Activated naive CD4-positive, alpha-beta T cell treated with anti-CD3 and anti-CD28 coated beads, Interleukin-2, amount 50 U/mL, for 16 hours (primary cell): Measurements from ENCODE around the gene SKOR1.
A peak's percentile ranks its signal among the peaks of the same experiment; 100 is the strongest.

Experiments used
- DNase-seq: peaks from one replicate; pipeline ENCODE4 v3.0.0-alpha.2; 2020

The SKOR1 gene

GRCh38 chr15:67833710-67834511 lies 8.6 kb downstream of the SKOR1 start:
- peak; percentile 38 for DNase-seq

- DNase-seq, result peak; percentile 16
Observed at GRCh38 chr15:67834581-67835296, 9.4 kb downstream of the SKOR1 start.

- peak; percentile 18 for DNase-seq
Observed at GRCh38 chr15:67835297-67836133, 10.2 kb downstream of the SKOR1 start.

- no peak for DNase-seq
Observed at GRCh38 chr15:67836134-67836455, 10.8 kb downstream of the SKOR1 start.

- peak; percentile 55 for DNase-seq
Observed at GRCh38 chr15:67836477-67836876, 11.2 kb downstream of the SKOR1 start.

GRCh38 chr15:67836955-67837354 lies 11.6 kb downstream of the SKOR1 start:
- no peak for DNase-seq

GRCh38 chr15:67838789-67839332 lies 13.6 kb downstream of the SKOR1 start:
- DNase-seq, result no peak

GRCh38 chr15:67839499-67839928 lies 14.2 kb downstream of the SKOR1 start:
- DNase-seq, result peak; percentile 37

- DNase-seq, result peak; percentile 97
Observed at GRCh38 chr15:67839929-67840748, 14.8 kb downstream of the SKOR1 start, which contains the start of gene RNU6-1. TSS of gene RNU6-1 (minus strand) at chr15:67840045.

GRCh38 chr15:67840749-67841512 lies 15.6 kb downstream of the SKOR1 start:
- no peak for DNase-seq

- DNase-seq, result no peak
Observed at GRCh38 chr15:67841513-67841762, 16.1 kb downstream of the SKOR1 start.

- DNase-seq, result no peak
Observed at GRCh38 chr15:67843092-67843501, 17.8 kb downstream of the SKOR1 start.

GRCh38 chr15:67843571-67844387 lies 18.5 kb downstream of the SKOR1 start:
- DNase-seq, result no peak

- no peak for DNase-seq
Observed at GRCh38 chr15:67845974-67846373, 20.7 kb downstream of the SKOR1 start.

GRCh38 chr15:67849538-67849937 lies 24.2 kb downstream of the SKOR1 start:
- DNase-seq, result no peak

- DNase-seq, result no peak
Observed at GRCh38 chr15:67850336-67850735, 25.0 kb downstream of the SKOR1 start.

GRCh38 chr15:67850994-67851571 lies 25.8 kb downstream of the SKOR1 start:
- DNase-seq, result no peak

GRCh38 chr15:67852418-67852817 lies 27.1 kb downstream of the SKOR1 start:
- no peak for DNase-seq

GRCh38 chr15:67853454-67853853 lies 28.1 kb downstream of the SKOR1 start:
- DNase-seq, result no peak

- no peak for DNase-seq
Observed at GRCh38 chr15:67854358-67854757, 29.0 kb downstream of the SKOR1 start.
